KMS-11 (cell line): ENCODE results near the gene ATP8A1.

Experiments
- H2AFZ ChIP-seq: fragments of 200-600 bp; sonication (generic); 2 replicates; pipeline ENCODE4 v1.6.1; 2016; ENCODE audit warnings: antibody characterized with exemption, mixed run types, low read depth
- H3K27ac ChIP-seq: fragments of 200-600 bp; sonication (generic); 2 replicates; pipeline ENCODE4 v1.6.1; 2016; ENCODE audit warnings: mild to moderate bottlenecking, mixed run types
- H3K27me3 ChIP-seq: fragments of 200-600 bp; sonication (generic); 2 replicates; pipeline ENCODE4 v1.6.1; 2017; ENCODE audit warnings: mild to moderate bottlenecking, low read depth, mixed run types, moderate library complexity; ENCODE audit not compliant: insufficient read depth
- H3K36me3 ChIP-seq: fragments of 200-600 bp; sonication (generic); 2 replicates; pipeline ENCODE4 v1.6.1; 2017; ENCODE audit warnings: mild to moderate bottlenecking, mixed run types; ENCODE audit not compliant: insufficient read depth
- H3K4me1 ChIP-seq: fragments of 200-600 bp; sonication (generic); 2 replicates; pipeline ENCODE4 v1.6.1; 2016; ENCODE audit warnings: mild to moderate bottlenecking, low read depth, mixed run types; ENCODE audit not compliant: poor library complexity, severe bottlenecking
- H3K4me2 ChIP-seq: fragments of 200-600 bp; sonication (generic); 2 replicates; pipeline ENCODE4 v1.7.0; 2016; ENCODE audit warnings: mild to moderate bottlenecking, mixed run types
- H3K4me3 ChIP-seq: fragments of 200-600 bp; sonication (generic); IDR thresholded peaks from 2 replicates; pipeline ENCODE4 v1.6.1; 2017; ENCODE audit warnings: low read depth, low read length, mixed read lengths; ENCODE audit not compliant: insufficient read depth
- H3K79me2 ChIP-seq: fragments of 200-600 bp; sonication (generic); 2 replicates; pipeline ENCODE4 v1.6.1; 2016; ENCODE audit warnings: low read depth, mixed run types; ENCODE audit not compliant: insufficient read depth
- H3K9ac ChIP-seq: fragments of 200-600 bp; sonication (generic); 2 replicates; pipeline ENCODE4 v1.6.1; 2016; ENCODE audit warnings: mild to moderate bottlenecking, mixed run types
- H4K20me1 ChIP-seq: fragments of 200-600 bp; sonication (generic); 2 replicates; pipeline ENCODE4 v1.6.1; 2016; ENCODE audit warnings: mild to moderate bottlenecking, mixed run types; ENCODE audit not compliant: insufficient read depth
- CTCF ChIP-seq: fragments of 200-600 bp; sonication (generic); conservative IDR thresholded peaks from 2 replicates; pipeline ENCODE4 v1.6.1; 2017; ENCODE audit warnings: low read depth, mild to moderate bottlenecking, antibody characterized with exemption, low read length, moderate library complexity, mixed read lengths

Gene ATP8A1

GRCh38 chr4:42579903-42580302, 77.0 kb downstream of the ATP8A1 start:
- no peaks in the 10 kb centered on the region for H3K4me1 ChIP-seq
- no peak overlapping the region for H3K4me2 ChIP-seq
- H4K20me1 ChIP-seq: no peaks in the 10 kb centered on the region
- TF ChIP-seq CTCF: no peak
- no peaks in the 10 kb centered on the region for H3K36me3 ChIP-seq
- H3K4me3 ChIP-seq: no peak overlapping the region
- no peaks in the 10 kb centered on the region for H3K27me3 ChIP-seq
- no peaks in the 10 kb centered on the region for H3K79me2 ChIP-seq
- H2AFZ ChIP-seq: no peak overlapping the region
- H3K9ac ChIP-seq: no peak overlapping the region
- no peak overlapping the region for H3K27ac ChIP-seq

- H3K4me3 ChIP-seq: no peak overlapping the region
- no peak overlapping the region for H3K27ac ChIP-seq
- H3K36me3 ChIP-seq: no peaks in the 10 kb centered on the region
- TF ChIP-seq CTCF: no peak
- no peaks in the 10 kb centered on the region for H3K79me2 ChIP-seq
- no peak overlapping the region for H2AFZ ChIP-seq
- no peaks in the 10 kb centered on the region for H3K27me3 ChIP-seq
- no peak overlapping the region for H3K9ac ChIP-seq
- no peak overlapping the region for H3K4me2 ChIP-seq
- H3K4me1 ChIP-seq: no peaks in the 10 kb centered on the region
- no peaks in the 10 kb centered on the region for H4K20me1 ChIP-seq
Measured at GRCh38 chr4:42578187-42578586, 78.7 kb downstream of the ATP8A1 start.

- TF ChIP-seq CTCF: no peak
- Histone ChIP-seq H2AFZ (no peak overlapping the region), H3K9ac (no peak overlapping the region), H4K20me1 (no peaks in the 10 kb centered on the region), H3K4me1 (no peaks in the 10 kb centered on the region), H3K36me3 (no peaks in the 10 kb centered on the region), H3K79me2 (no peaks in the 10 kb centered on the region), H3K27ac (no peak overlapping the region), H3K27me3 (no peaks in the 10 kb centered on the region), H3K4me3 (no peak overlapping the region), H3K4me2 (no peak overlapping the region)
Measured at GRCh38 chr4:42574870-42575430, 82.0 kb downstream of the ATP8A1 start.

- TF ChIP-seq CTCF: no peak
- Histone ChIP-seq H3K79me2 (no peaks in the 10 kb centered on the region), H3K4me3 (no peak overlapping the region), H3K27ac (no peak overlapping the region), H4K20me1 (no peaks in the 10 kb centered on the region), H3K4me1 (no peaks in the 10 kb centered on the region), H3K27me3 (no peaks in the 10 kb centered on the region), H3K9ac (no peak overlapping the region), H2AFZ (no peak overlapping the region), H3K4me2 (no peak overlapping the region), H3K36me3 (no peaks in the 10 kb centered on the region)
Measured at GRCh38 chr4:42573249-42573648, 83.7 kb downstream of the ATP8A1 start.
